ENCODE results near the gene RAD9A. TPM values are rescaled to one million over a fixed set of nuclear protein-coding genes. Genes with fewer than 3 reads are reported as not detected.

RAD9A gene
- total RNA-seq, 1 donor from 2014 or later: 9.4 TPM

- Mint-ChIP-seq H3K27me3 (ENCODE audit: low read depth, unreplicated experiment) (no peaks in the 10 kb centered on the region), H3K27ac (ENCODE audit: unreplicated experiment) (no peak overlapping the region), H3K4me1 (ENCODE audit: low read depth, unreplicated experiment) (peaks cover 39% of the 10 kb centered on the region), H3K9me3 (ENCODE audit: unreplicated experiment) (no peaks in the 10 kb centered on the region), H3K4me3 (ENCODE audit: unreplicated experiment) (no peak overlapping the region), H3K36me3 (ENCODE audit: low read depth, unreplicated experiment) (no peaks in the 10 kb centered on the region)
- FAIRE-seq: no peak
- Histone ChIP-seq H3K36me3 (ENCODE audit: insufficient read depth, low read length) (no peaks in the 10 kb centered on the region), H4K20me1 (ENCODE audit: insufficient read depth, low read length) (peaks cover 22% of the 10 kb centered on the region), H3K4me2 (ENCODE audit: low read length) (no peak overlapping the region), H3K27me3 (ENCODE audit: insufficient read depth, low read length) (no peaks in the 10 kb centered on the region), H3K9ac (ENCODE audit: low read length) (no peak overlapping the region), H3K9me3 (ENCODE audit: insufficient read depth, low read depth, low read length) (no peaks in the 10 kb centered on the region), H3K27ac (ENCODE audit: low read depth, low read length) (no peak overlapping the region), H3K4me3 (ENCODE audit: insufficient read depth, low read depth, low read length) (no peak overlapping the region), H3K4me1 (ENCODE audit: insufficient read depth, low read length) (peaks cover 46% of the 10 kb centered on the region), H3K79me2 (ENCODE audit: insufficient read depth, low read length) (peaks cover 16% of the 10 kb centered on the region), H2AFZ (ENCODE audit: low read depth, low read length) (no peak overlapping the region)
- DNase-seq (ENCODE audit: low read depth): no peak
- TF ChIP-seq EZH2 (IDR thresholded peaks at IDR 0.05; ENCODE audit: insufficient read depth, low read length) (no peak), CTCF (IDR thresholded peaks at IDR 0.05; ENCODE audit: insufficient read depth, low read depth, low read length) (no peak)
Measured at GRCh38 chr11:67349928-67350465, 41.8 kb upstream of the RAD9A start.

GRCh38 chr11:67351275-67352005, 40.3 kb upstream of the RAD9A start:
- peaks cover 22% of the 10 kb centered on the region for H4K20me1 ChIP-seq (ENCODE audit: insufficient read depth, low read length)
- peak overlapping the region; percentile 98 for H3K4me2 ChIP-seq (ENCODE audit: low read length)
- H3K27me3 ChIP-seq (ENCODE audit: insufficient read depth, low read length): no peaks in the 10 kb centered on the region
- peak overlapping the region; percentile 47 for H3K9ac ChIP-seq (ENCODE audit: low read length)
- H3K4me3 ChIP-seq (ENCODE audit: insufficient read depth, low read depth, low read length): peak overlapping the region; percentile 23
- H3K27ac ChIP-seq (ENCODE audit: low read depth, low read length): peak overlapping the region; percentile 11
- H3K36me3 Mint-ChIP-seq (ENCODE audit: low read depth, unreplicated experiment): no peaks in the 10 kb centered on the region
- no peaks in the 10 kb centered on the region for H3K27me3 Mint-ChIP-seq (ENCODE audit: low read depth, unreplicated experiment)
- H2AFZ ChIP-seq (ENCODE audit: low read depth, low read length): no peak overlapping the region
- peaks cover 22% of the 10 kb centered on the region for H3K79me2 ChIP-seq (ENCODE audit: insufficient read depth, low read length)
- peak; percentile 55 for DNase-seq (ENCODE audit: low read depth)
- peak overlapping the region; percentile 72 for H3K27ac Mint-ChIP-seq (ENCODE audit: unreplicated experiment)
- H3K9me3 Mint-ChIP-seq (ENCODE audit: unreplicated experiment): no peaks in the 10 kb centered on the region
- no peak for FAIRE-seq
- H3K4me3 Mint-ChIP-seq (ENCODE audit: unreplicated experiment): peak overlapping the region; percentile 77
- peaks cover 55% of the 10 kb centered on the region for H3K4me1 ChIP-seq (ENCODE audit: insufficient read depth, low read length)
- peaks cover 47% of the 10 kb centered on the region for H3K4me1 Mint-ChIP-seq (ENCODE audit: low read depth, unreplicated experiment)
- no peaks in the 10 kb centered on the region for H3K9me3 ChIP-seq (ENCODE audit: insufficient read depth, low read depth, low read length)
- H3K36me3 ChIP-seq (ENCODE audit: insufficient read depth, low read length): no peaks in the 10 kb centered on the region
- TF ChIP-seq EZH2 (IDR thresholded peaks at IDR 0.05; ENCODE audit: insufficient read depth, low read length) (no peak), CTCF (IDR thresholded peaks at IDR 0.05; ENCODE audit: insufficient read depth, low read depth, low read length) (peak; percentile 89)

Data from astrocyte (in vitro differentiated cells and primary cell).